HG03460 (cell line): ENCODE measurements around the gene TAF6L.
A peak's percentile ranks its signal among the peaks of the same experiment; 100 is the strongest.
"Not testable (repeated sequence)": the region's sequence is repeated elsewhere in the genome, so short reads cannot be mapped to it uniquely, and the experiment has no call there.

Source experiments
- ATAC-seq: cut with Tn5 transposase; IDR thresholded peaks from one replicate; pipeline ENCODE4 v1.9.1; 2021; ENCODE audit not compliant: unreplicated experiment

TAF6L gene

GRCh38 chr11:62757846-62758788 lies 13.1 kb upstream of the TAF6L start:
- ATAC-seq = no peak

GRCh38 chr11:62760867-62761227 lies 10.3 kb upstream of the TAF6L start:
- ATAC-seq = not testable (repeated sequence)

GRCh38 chr11:62770778-62771143 lies 435 bp upstream of the TAF6L start:
- no peak for ATAC-seq

- no peak for ATAC-seq
These were observed 3.2 kb downstream of the TAF6L start for GRCh38 chr11:62774407-62774806.

GRCh38 chr11:62775646-62776045 lies 4.5 kb downstream of the TAF6L start:
- ATAC-seq = no peak

GRCh38 chr11:62777389-62777788 lies 6.2 kb downstream of the TAF6L start:
- no peak for ATAC-seq

GRCh38 chr11:62778441-62778840 lies 7.2 kb downstream of the TAF6L start:
- no peak for ATAC-seq

GRCh38 chr11:62782753-62783152 lies 11.6 kb downstream of the TAF6L start:
- no peak for ATAC-seq

- ATAC-seq = peak; percentile 59
These were observed 15.3 kb downstream of the TAF6L start for GRCh38 chr11:62786318-62787004.

GRCh38 chr11:62787005-62787759 lies 16.0 kb downstream of the TAF6L start, which contains the start of gene TMEM179B:
TSS of gene TMEM179B (plus strand) at chr11:62787402. CDS start at chr11:62787432, 30 bp downstream.
- ATAC-seq = peak; percentile 63

- no peak for ATAC-seq
These were observed 17.8 kb downstream of the TAF6L start for GRCh38 chr11:62788991-62789390.

GRCh38 chr11:62789576-62789975 lies 18.4 kb downstream of the TAF6L start:
- ATAC-seq = no peak

- peak; percentile 58 for ATAC-seq
These were observed 20.5 kb downstream of the TAF6L start, which contains the start of gene TMEM223 for GRCh38 chr11:62791501-62792201. TSS of gene TMEM223 (minus strand) at chr11:62792006. CDS start at chr11:62791994, 12 bp downstream.

- ATAC-seq = no peak
These were observed 21.0 kb downstream of the TAF6L start for GRCh38 chr11:62792202-62792575.

GRCh38 chr11:62794201-62794775 lies 23.1 kb downstream of the TAF6L start:
- no peak for ATAC-seq

- ATAC-seq = no peak
These were observed 25.1 kb downstream of the TAF6L start for GRCh38 chr11:62796281-62796680.

GRCh38 chr11:62799486-62799885 lies 28.3 kb downstream of the TAF6L start:
- no peak for ATAC-seq

GRCh38 chr11:62801071-62801470 lies 29.9 kb downstream of the TAF6L start:
- ATAC-seq = no peak

GRCh38 chr11:62804310-62805075 lies 33.3 kb downstream of the TAF6L start:
- ATAC-seq = peak; percentile 11
